Neural cell (in vitro differentiated cells): Measurements from ENCODE around the gene CPM. TPM values are rescaled to one million over a fixed set of nuclear protein-coding genes. Genes with fewer than 3 reads are reported as not detected.

ENCODE experiments used
- H2AFZ ChIP-seq: fragments of 200-600, 300-800 bp; sonication (generic), shearing (Covaris generic); 2 replicates; pipeline ENCODE4 v1.6.0; 2014; ENCODE audit warnings: low read depth, mild to moderate bottlenecking, antibody characterized with exemption, low read length, moderate library complexity
- H3F3A ChIP-seq: fragments of 200-600 bp; shearing (Covaris generic); 2 replicates; pipeline ENCODE4 v1.6.1; 2016; ENCODE audit warnings: mild to moderate bottlenecking, moderate library complexity, mixed read lengths, antibody characterized with exemption, low read length; ENCODE audit not compliant: insufficient read depth, poor library complexity, severe bottlenecking
- H3K27ac ChIP-seq: fragments of 200-600, 300-800 bp; sonication (generic), shearing (Covaris generic); 2 replicates; pipeline ENCODE4 v1.5.1; 2014; ENCODE audit warnings: mild to moderate bottlenecking, low read length, moderate library complexity
- H3K27me3 ChIP-seq: fragments of 300-800, 200-600 bp; sonication (generic), shearing (Covaris generic); 2 replicates; pipeline ENCODE4 v1.6.0; 2014; ENCODE audit warnings: mild to moderate bottlenecking, low read depth, low read length, moderate library complexity; ENCODE audit not compliant: insufficient read depth
- H3K36me3 ChIP-seq: fragments of 300-800, 200-600 bp; sonication (generic), shearing (Covaris generic); 2 replicates; pipeline ENCODE4 v1.5.1; 2014; ENCODE audit warnings: mild to moderate bottlenecking, antibody characterized with exemption, low read length, moderate library complexity; ENCODE audit not compliant: insufficient read depth
- H3K4me2 ChIP-seq: fragments of 300-800, 200-600 bp; sonication (generic), shearing (Covaris generic); 2 replicates; pipeline ENCODE4 v1.6.0; 2014; ENCODE audit warnings: mild to moderate bottlenecking, low read length
- H3K4me3 ChIP-seq: fragments of 300-800, 200-600 bp; sonication (generic), shearing (Covaris generic); 2 replicates; pipeline ENCODE4 v1.5.1; 2014; ENCODE audit warnings: mild to moderate bottlenecking, low read length, moderate library complexity
- H3K79me2 ChIP-seq: fragments of 200-600 bp; shearing (Covaris generic); replicated peaks from 2 replicates; pipeline ENCODE4 v1.6.0; 2014; ENCODE audit warnings: mild to moderate bottlenecking, low read length, moderate library complexity; ENCODE audit not compliant: insufficient read depth
- H3K9ac ChIP-seq: fragments of 300-800, 200-600 bp; sonication (generic), shearing (Covaris generic); 2 replicates; pipeline ENCODE4 v1.6.1; 2016; ENCODE audit warnings: mild to moderate bottlenecking, low read length, mixed read lengths
- H3K9me2 ChIP-seq: fragments of 200-600 bp; shearing (Covaris generic); 2 replicates; pipeline ENCODE4 v1.6.1; 2016; ENCODE audit warnings: mild to moderate bottlenecking, low read length, mixed read lengths; ENCODE audit not compliant: insufficient read depth
- H3K9me3 ChIP-seq: fragments of 200-600, 300-800 bp; sonication (generic), shearing (Covaris generic); 2 replicates; pipeline ENCODE4 v1.6.1; 2016; ENCODE audit warnings: mild to moderate bottlenecking, mixed run types, low read length, moderate library complexity, mixed read lengths
- H4K20me1 ChIP-seq: fragments of 200-600 bp; shearing (Covaris generic); 2 replicates; pipeline ENCODE4 v1.6.1; 2016; ENCODE audit warnings: mild to moderate bottlenecking, mixed run types; ENCODE audit not compliant: insufficient read depth
- EP300 ChIP-seq: fragments of 450-650 bp; conservative IDR thresholded peaks from 2 replicates; pipeline ENCODE4 v1.6.1; 2014; ENCODE audit warnings: antibody characterized with exemption, mild to moderate bottlenecking, moderate library complexity; ENCODE audit not compliant: poor library complexity, severe bottlenecking
- EZH2 ChIP-seq: fragments of 200-600, 300-800 bp; shearing (Covaris generic), sonication (generic); IDR thresholded peaks from 2 replicates; pipeline ENCODE4 v1.6.1; 2014; ENCODE audit warnings: antibody characterized with exemption, low read length, borderline replicate concordance, mild to moderate bottlenecking; ENCODE audit not compliant: insufficient read depth, poor library complexity, severe bottlenecking
- MXI1 ChIP-seq: fragments of 450-650 bp; conservative IDR thresholded peaks from 2 replicates; pipeline ENCODE4 v1.6.1; 2014; ENCODE audit warnings: antibody characterized with exemption, mild to moderate bottlenecking; ENCODE audit not compliant: poor library complexity, severe bottlenecking
- POLR2AphosphoS5 ChIP-seq: IDR thresholded peaks from 2 replicates; pipeline ENCODE4 v1.6.1; 2012
- RAD21 ChIP-seq: fragments of 450-650 bp; conservative IDR thresholded peaks from 2 replicates; pipeline ENCODE4 v1.6.1; 2014; ENCODE audit warnings: antibody characterized with exemption, mild to moderate bottlenecking, moderate library complexity
- polyA plus RNA-seq: library from polyadenylated mRNA; depleted of rRNA; stranded (reverse); fragments of >200 nt; gene quantifications from 2 replicates; pipeline ENCODE4 v1.2.3, GENCODE V29; 2014
- TF ChIP-seq, protein P1 (sequence below): fragments of 450-650 bp; IDR thresholded peaks from 2 replicates; pipeline ENCODE4 v1.5.1; 2014; ENCODE audit warnings: antibody characterized with exemption, mild to moderate bottlenecking, moderate library complexity; ENCODE audit not compliant: poor library complexity, severe bottlenecking
- TF ChIP-seq, protein P2 (sequence below): IDR thresholded peaks from 2 replicates; pipeline ENCODE4 v1.6.1; 2012; ENCODE audit warnings: borderline replicate concordance

Gene CPM
- polyA plus RNA-seq, 1 donor from 2014 or later, result not detected

DNA sequence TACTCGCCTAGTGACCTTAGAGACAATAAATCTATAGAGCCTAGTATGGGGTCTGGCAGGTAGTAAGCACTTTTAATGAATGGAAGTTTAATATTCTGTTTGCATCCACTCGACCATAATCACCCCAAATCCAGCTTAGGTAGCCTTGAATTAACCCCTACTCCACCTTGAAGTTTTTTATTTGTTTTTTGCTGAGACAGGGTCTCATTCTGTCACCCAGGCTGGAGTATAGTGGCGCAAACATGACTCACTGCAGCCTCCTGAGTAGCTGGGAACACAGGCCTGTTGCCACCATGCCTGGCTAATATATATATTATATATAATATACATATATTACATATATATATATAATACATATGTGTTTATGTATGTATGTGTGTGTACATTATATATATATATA is 86.2 kb downstream of the CPM start:
- H3K4me3 ChIP-seq, result no peak overlapping the region
- no peaks in the 10 kb centered on the region for H4K20me1 ChIP-seq
- TF ChIP-seq MXI1 (no peak), EP300 (no peak), EZH2 (no peak), POLR2AphosphoS5 (no peak), RAD21 (no peak)
- TF ChIP-seq, protein P1, sequence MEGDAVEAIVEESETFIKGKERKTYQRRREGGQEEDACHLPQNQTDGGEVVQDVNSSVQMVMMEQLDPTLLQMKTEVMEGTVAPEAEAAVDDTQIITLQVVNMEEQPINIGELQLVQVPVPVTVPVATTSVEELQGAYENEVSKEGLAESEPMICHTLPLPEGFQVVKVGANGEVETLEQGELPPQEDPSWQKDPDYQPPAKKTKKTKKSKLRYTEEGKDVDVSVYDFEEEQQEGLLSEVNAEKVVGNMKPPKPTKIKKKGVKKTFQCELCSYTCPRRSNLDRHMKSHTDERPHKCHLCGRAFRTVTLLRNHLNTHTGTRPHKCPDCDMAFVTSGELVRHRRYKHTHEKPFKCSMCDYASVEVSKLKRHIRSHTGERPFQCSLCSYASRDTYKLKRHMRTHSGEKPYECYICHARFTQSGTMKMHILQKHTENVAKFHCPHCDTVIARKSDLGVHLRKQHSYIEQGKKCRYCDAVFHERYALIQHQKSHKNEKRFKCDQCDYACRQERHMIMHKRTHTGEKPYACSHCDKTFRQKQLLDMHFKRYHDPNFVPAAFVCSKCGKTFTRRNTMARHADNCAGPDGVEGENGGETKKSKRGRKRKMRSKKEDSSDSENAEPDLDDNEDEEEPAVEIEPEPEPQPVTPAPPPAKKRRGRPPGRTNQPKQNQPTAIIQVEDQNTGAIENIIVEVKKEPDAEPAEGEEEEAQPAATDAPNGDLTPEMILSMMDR, result no peak
- TF ChIP-seq, protein P2, sequence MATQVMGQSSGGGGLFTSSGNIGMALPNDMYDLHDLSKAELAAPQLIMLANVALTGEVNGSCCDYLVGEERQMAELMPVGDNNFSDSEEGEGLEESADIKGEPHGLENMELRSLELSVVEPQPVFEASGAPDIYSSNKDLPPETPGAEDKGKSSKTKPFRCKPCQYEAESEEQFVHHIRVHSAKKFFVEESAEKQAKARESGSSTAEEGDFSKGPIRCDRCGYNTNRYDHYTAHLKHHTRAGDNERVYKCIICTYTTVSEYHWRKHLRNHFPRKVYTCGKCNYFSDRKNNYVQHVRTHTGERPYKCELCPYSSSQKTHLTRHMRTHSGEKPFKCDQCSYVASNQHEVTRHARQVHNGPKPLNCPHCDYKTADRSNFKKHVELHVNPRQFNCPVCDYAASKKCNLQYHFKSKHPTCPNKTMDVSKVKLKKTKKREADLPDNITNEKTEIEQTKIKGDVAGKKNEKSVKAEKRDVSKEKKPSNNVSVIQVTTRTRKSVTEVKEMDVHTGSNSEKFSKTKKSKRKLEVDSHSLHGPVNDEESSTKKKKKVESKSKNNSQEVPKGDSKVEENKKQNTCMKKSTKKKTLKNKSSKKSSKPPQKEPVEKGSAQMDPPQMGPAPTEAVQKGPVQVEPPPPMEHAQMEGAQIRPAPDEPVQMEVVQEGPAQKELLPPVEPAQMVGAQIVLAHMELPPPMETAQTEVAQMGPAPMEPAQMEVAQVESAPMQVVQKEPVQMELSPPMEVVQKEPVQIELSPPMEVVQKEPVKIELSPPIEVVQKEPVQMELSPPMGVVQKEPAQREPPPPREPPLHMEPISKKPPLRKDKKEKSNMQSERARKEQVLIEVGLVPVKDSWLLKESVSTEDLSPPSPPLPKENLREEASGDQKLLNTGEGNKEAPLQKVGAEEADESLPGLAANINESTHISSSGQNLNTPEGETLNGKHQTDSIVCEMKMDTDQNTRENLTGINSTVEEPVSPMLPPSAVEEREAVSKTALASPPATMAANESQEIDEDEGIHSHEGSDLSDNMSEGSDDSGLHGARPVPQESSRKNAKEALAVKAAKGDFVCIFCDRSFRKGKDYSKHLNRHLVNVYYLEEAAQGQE, result no peak
- H3K79me2 ChIP-seq, result no peaks in the 10 kb centered on the region
- no peak overlapping the region for H3K27ac ChIP-seq
- H3K9me2 ChIP-seq, result no peaks in the 10 kb centered on the region
- peaks cover 9% of the 10 kb centered on the region for H3K36me3 ChIP-seq
- no peaks in the 10 kb centered on the region for H3K9me3 ChIP-seq
- H3K27me3 ChIP-seq, result no peaks in the 10 kb centered on the region
- H3F3A ChIP-seq, result no peaks in the 10 kb centered on the region
- no peak overlapping the region for H3K4me2 ChIP-seq
- no peak overlapping the region for H2AFZ ChIP-seq
- H3K9ac ChIP-seq, result no peak overlapping the region

DNA sequence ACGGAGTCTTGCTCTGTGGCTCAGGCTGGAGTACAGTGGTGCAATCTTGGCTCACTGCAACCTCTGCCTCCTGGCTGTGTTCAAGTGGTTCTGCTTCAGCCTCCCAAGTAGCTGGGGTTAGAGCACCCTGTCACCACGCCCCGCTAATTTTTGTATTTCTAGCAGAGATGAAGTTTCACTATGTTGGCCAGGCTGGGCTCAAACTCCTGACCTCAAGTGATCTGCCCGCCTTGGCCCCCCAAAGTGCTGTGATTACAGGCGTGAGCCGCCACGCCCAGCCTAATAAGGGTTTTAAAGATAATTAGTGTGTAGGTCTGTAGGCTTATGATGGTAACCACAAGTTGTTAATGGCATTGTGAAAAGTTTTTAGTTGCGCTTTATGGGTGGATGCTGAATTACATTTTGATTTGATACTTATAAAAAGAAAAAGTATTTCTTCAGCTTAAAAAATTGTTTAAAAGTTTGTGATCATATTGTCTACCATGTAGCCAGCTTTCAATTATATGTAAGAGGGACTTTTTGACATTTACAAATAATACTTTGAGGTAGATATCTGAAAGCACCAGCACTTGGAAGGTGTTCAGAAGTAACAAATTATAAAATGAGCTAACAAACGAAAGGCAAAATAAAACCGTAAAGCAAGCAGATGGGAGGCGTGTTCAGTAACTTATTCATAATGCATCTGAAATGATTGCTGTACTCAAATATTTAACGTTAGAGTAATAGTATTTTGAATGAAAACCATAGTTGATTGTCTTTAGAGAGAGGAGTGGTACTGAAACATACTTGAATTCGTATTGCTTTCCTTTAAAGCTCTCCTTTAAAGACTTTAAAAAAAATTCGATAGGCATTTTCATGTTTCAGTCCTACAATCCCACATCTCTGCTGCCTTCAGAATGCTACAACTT is 87.9 kb downstream of the CPM start:
- H3K9me3 ChIP-seq, result no peaks in the 10 kb centered on the region
- TF ChIP-seq RAD21, result no peak
- no peak overlapping the region for H3K4me2 ChIP-seq
- peaks cover 11% of the 10 kb centered on the region for H3K36me3 ChIP-seq
- no peaks in the 10 kb centered on the region for H4K20me1 ChIP-seq
- no peak overlapping the region for H3K9ac ChIP-seq
- no peaks in the 10 kb centered on the region for H3F3A ChIP-seq
- no peaks in the 10 kb centered on the region for H3K79me2 ChIP-seq
- H3K27ac ChIP-seq, result no peak overlapping the region
- no peak overlapping the region for H2AFZ ChIP-seq
- H3K9me2 ChIP-seq, result no peaks in the 10 kb centered on the region
- H3K27me3 ChIP-seq, result no peaks in the 10 kb centered on the region
- H3K4me3 ChIP-seq, result no peak overlapping the region
